ENCODE results near the gene TTC7B. TPM values are rescaled to one million over a fixed set of nuclear protein-coding genes. Genes with fewer than 3 reads are reported as not detected.
A peak's percentile ranks its signal among the peaks of the same experiment; 100 is the strongest.

The TTC7B gene
- total and polyA plus RNA-seq, 7 donors: 18.9 to 97.0 (median 59.0) TPM

- Histone ChIP-seq H3K27me3 (ENCODE audit: insufficient read depth in 3 of 3, low read length in 2 of 3) (no peaks in the 10 kb centered on the region), H3K27ac (no peak overlapping the region), H3K4me3 (no peak overlapping the region), H3K36me3 (ENCODE audit: insufficient read depth in 1 of 2, low read depth in 1 of 2) (peaks cover 3 to 68% of the 10 kb centered on the region in 2 donors), H3K4me1 (no peaks in the 10 kb centered on the region), H3K9me3 (no peaks in the 10 kb centered on the region)
- ATAC-seq (no peak), DNase-seq (no peak)
- intact Hi-C loops (cut with DNase I): no loop called here
- TF ChIP-seq CTCF (IDR thresholded peaks at IDR 0.05): no peak
- WGBS, 3 donors: 85 to 96% (median 87%) methylated on average over 1 of the region's 1 CpG
Measured at GRCh38 chr14:90773196-90773486, 43.1 kb downstream of the TTC7B start.

- ATAC-seq (no peak), DNase-seq (no peak)
- no peaks in the 10 kb centered on the region for H3K4me1 ChIP-seq
- peaks cover 9 to 59% of the 10 kb centered on the region in 2 donors for H3K36me3 ChIP-seq (ENCODE audit: insufficient read depth in 1 of 2, low read depth in 1 of 2)
- no peak overlapping the region for H3K27ac ChIP-seq
- intact Hi-C loops (cut with DNase I): no loop called here
- no peak for TF ChIP-seq CTCF (IDR thresholded peaks at IDR 0.05)
- H3K27me3 ChIP-seq (ENCODE audit: insufficient read depth in 3 of 3, low read length in 2 of 3): no peaks in the 10 kb centered on the region
- peaks cover 7% of the 10 kb centered on the region for H3K9me3 ChIP-seq
- no peak overlapping the region for H3K4me3 ChIP-seq
Measured at GRCh38 chr14:90767899-90768298, 48.3 kb downstream of the TTC7B start.

GRCh38 chr14:90760591-90761316 is 55.5 kb downstream of the TTC7B start:
- H3K36me3 ChIP-seq (ENCODE audit: insufficient read depth in 1 of 2, low read depth in 1 of 2): no peaks in the 10 kb centered on the region
- H3K4me1 ChIP-seq: peaks cover 24% of the 10 kb centered on the region
- DNase-seq: no peak
- intact Hi-C loops (cut with DNase I): loop anchor here in 1 of 2 donors (2.0 to 5.0 kb wide), 2 partner anchors 57 to 462 kb away; partner anchors contain the start of gene TTC7B
- H3K27ac ChIP-seq: no peak overlapping the region
- no peak for ATAC-seq
- peak; percentile 51 for TF ChIP-seq CTCF (IDR thresholded peaks at IDR 0.05)
- no peak overlapping the region for H3K4me3 ChIP-seq
- WGBS, 3 donors: 80 to 83% (median 81%) methylated on average over 4 of the region's 4 CpGs
- H3K9me3 ChIP-seq: peaks cover 12% of the 10 kb centered on the region
- no peaks in the 10 kb centered on the region for H3K27me3 ChIP-seq (ENCODE audit: insufficient read depth in 3 of 3, low read length in 2 of 3)

GRCh38 chr14:90760078-90760444 is 56.2 kb downstream of the TTC7B start:
- no peaks in the 10 kb centered on the region for H3K36me3 ChIP-seq (ENCODE audit: insufficient read depth in 1 of 2, low read depth in 1 of 2)
- no peaks in the 10 kb centered on the region for H3K27me3 ChIP-seq (ENCODE audit: insufficient read depth in 3 of 3, low read length in 2 of 3)
- ATAC-seq (no peak), DNase-seq (no peak)
- no peak overlapping the region for H3K4me3 ChIP-seq
- peaks cover 26% of the 10 kb centered on the region for H3K4me1 ChIP-seq
- 77 to 86% (median 81%) methylated on average over 4 of the region's 4 CpGs for WGBS, 3 donors
- no peak overlapping the region for H3K27ac ChIP-seq
- H3K9me3 ChIP-seq: peaks cover 12% of the 10 kb centered on the region
- intact Hi-C loops (cut with DNase I): loop anchor here in 1 of 2 donors (2.0 to 5.0 kb wide), 2 partner anchors 57 to 461 kb away; partner anchors contain the start of gene TTC7B
- TF ChIP-seq CTCF (IDR thresholded peaks at IDR 0.05): no peak

Data from psoas muscle (tissue), 8 donors.